ENCODE measurements around the gene SEMA4D.

DNA sequence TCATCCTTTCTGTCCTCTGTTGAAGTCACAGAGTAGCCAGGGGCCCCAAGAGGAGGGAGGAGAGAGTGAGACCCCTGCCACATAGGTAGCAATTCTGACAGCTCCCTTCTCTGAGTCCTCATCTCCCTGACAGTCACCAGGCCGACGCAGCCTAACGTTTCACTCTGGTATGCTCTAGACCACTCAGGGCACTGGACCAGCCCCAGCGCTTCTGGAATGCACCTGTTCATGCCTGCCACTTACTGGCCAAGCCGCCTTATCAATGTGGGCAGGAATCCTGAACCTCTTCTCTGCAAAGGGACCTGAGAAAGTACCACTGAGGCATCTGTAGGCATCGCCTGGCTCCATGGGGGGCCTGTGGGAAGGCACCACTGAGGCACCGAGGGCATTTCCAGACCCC lies 129.4 kb downstream of the SEMA4D start:
- TF ChIP-seq ZNF274 (IDR thresholded peaks at IDR 0.05; ENCODE audit: low read depth, low read length) (no peak), YY1 (IDR thresholded peaks at IDR 0.05; ENCODE audit: insufficient read depth, insufficient read length) (no peak)

Measured in NT2/D1 (cell line).